Urinary bladder (tissue), 4 donors: Measurements from ENCODE around the gene MT3. TPM values are rescaled to one million over a fixed set of nuclear protein-coding genes. Genes with fewer than 3 reads are reported as not detected.
"Not testable (repeated sequence)": the region's sequence is repeated elsewhere in the genome, so short reads cannot be mapped to it uniquely, and the experiment has no call there.

Source experiments
- DNase-seq: peaks from one replicate; pipeline ENCODE4 v3.0.0-alpha.2; 2015; ENCODE audit errors: extremely low spot score
- H3K27ac ChIP-seq: one replicate; pipeline ENCODE4 v1.5.1; 2013; ENCODE audit warnings: low read depth, mild to moderate bottlenecking, moderate library complexity
- H3K36me3 ChIP-seq: one replicate; pipeline ENCODE4 v1.6.1; 2013; ENCODE audit warnings: mild to moderate bottlenecking, moderate library complexity; ENCODE audit not compliant: insufficient read depth
- H3K4me1 ChIP-seq: one replicate; pipeline ENCODE4 v1.6.1; 2013; ENCODE audit warnings: mild to moderate bottlenecking, moderate library complexity; ENCODE audit not compliant: insufficient read depth
- H3K4me3 ChIP-seq: one replicate; pipeline ENCODE4 v1.5.1; 2013; ENCODE audit warnings: low read depth, low read length
- WGBS: extraction: QIAGEN DNeasy Blood & Tissue Kit; methylation state at CpG from one replicate; pipeline ENCODE4 v1.1.7; 2013; 5-methylcytosine and 5-hydroxymethylcytosine counted together
- polyA plus RNA-seq: library from polyadenylated mRNA; stranded (reverse); fragments of 200-250 nt; gene quantifications from one replicate; pipeline ENCODE4 v1.2.3, GENCODE V29; 2013
- total RNA-seq: library from RNA; depleted of rRNA; stranded (reverse); fragments of >200 nt; gene quantifications from one replicate; pipeline ENCODE4 v1.2.3, GENCODE V29; 2014
- donor health status: healthy with polysubstance abuse.
- donor health status: healthy.

MT3 gene
- total and polyA plus RNA-seq, 2 donors: 1.1 to 8.7 TPM

GRCh38 chr16:56561126-56561525 is 28.2 kb upstream of the MT3 start:
- Histone ChIP-seq H3K4me1 (no peaks in the 10 kb centered on the region), H3K27ac (no peak overlapping the region), H3K36me3 (no peaks in the 10 kb centered on the region), H3K4me3 (no peak overlapping the region)
- WGBS: 63% methylated on average over 1 of the region's 1 CpG
- DNase-seq: no peak

DNA sequence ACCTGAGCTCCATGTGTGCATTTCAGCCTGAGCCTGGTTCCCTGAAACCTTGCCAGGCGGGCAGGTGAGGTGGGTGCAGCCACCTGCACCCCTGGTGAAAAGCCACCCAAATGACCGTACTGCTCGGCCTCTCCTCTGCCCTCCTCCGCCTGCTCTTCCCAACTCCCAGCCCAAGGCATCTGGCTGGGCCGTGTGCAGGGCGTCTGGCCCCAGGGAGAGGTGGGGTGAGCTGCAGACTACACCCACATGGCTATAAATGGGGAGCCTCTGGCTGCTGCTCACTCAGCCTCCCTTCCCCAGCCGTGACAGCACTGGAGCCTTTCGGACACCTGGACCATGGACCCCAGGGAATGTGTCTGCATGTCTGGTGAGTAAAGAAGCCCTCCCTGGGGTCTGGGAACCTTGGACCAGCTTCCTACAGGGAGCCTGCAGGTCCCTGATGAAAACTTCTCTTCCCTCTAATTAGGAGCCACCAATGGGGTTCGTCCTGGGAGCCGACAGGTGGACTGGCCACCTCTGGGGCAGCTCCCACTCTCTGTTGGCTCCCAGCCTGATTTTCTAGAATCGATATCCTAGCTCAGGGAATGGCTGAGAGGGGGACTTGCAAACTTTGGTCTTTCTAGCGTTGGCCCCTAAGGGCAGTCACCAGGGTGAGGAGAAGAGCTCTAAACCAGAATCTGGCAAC is 24.4 kb upstream of the MT3 start, which contains the start of gene MT4:
Gene MT4, plus strand, starts transcription at position 281 of the 685 bp plus-strand sequence. Its CDS starts 56 bp downstream, at position 337.
- Histone ChIP-seq H3K36me3 (no peaks in the 10 kb centered on the region), H3K27ac (no peak within 1 kb of the TSS), H3K4me3 (no peak within 1 kb of the TSS), H3K4me1 (no peaks in the 10 kb centered on the region)
- no peak for DNase-seq
- 77% methylated on average over 12 of the region's 12 CpGs for WGBS

- no peak overlapping the region for H3K27ac ChIP-seq
- H3K4me1 ChIP-seq: no peaks in the 10 kb centered on the region
- DNase-seq: no peak
- H3K4me3 ChIP-seq: no peak overlapping the region
- H3K36me3 ChIP-seq: no peaks in the 10 kb centered on the region
- WGBS: 96% methylated on average over 1 of the region's 1 CpG
Observed at GRCh38 chr16:56569971-56570370, 19.4 kb upstream of the MT3 start.

DNA sequence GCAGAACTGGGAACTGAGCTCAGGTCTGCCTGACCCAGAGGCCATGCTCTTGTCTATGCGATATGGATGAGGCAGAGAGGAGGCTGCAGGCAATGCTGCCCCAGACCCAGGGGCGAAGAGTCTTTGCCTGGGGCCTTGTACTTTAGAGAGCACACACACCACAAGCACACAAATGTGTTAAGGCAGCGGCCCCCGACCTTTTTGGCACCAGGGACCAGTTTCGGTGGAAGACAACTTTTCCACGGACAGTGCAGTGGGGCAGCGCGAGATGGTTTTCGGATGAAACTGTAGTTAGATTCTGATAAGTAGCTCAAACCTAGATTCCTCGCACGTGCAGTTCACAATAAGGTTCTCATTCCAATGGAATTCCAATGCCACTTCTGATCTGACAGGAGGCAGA is 17.8 kb upstream of the MT3 start:
- 87% methylated on average over 11 of the region's 11 CpGs for WGBS
- H3K36me3 ChIP-seq: no peaks in the 10 kb centered on the region
- DNase-seq: no peak

GRCh38 chr16:56574625-56575024 is 14.7 kb upstream of the MT3 start:
- Histone ChIP-seq H3K4me3 (no peak overlapping the region), H3K27ac (no peak overlapping the region), H3K36me3 (no peaks in the 10 kb centered on the region), H3K4me1 (no peaks in the 10 kb centered on the region)
- WGBS: 67% methylated on average over 1 of the region's 1 CpG
- no peak for DNase-seq

More for the DNA sequence above, 17.8 kb upstream of the MT3 start:
- no peak overlapping the region for H3K4me3 ChIP-seq
- no peak overlapping the region for H3K27ac ChIP-seq
- H3K4me1 ChIP-seq: no peaks in the 10 kb centered on the region

- Histone ChIP-seq H3K4me3 (no peak overlapping the region), H3K36me3 (no peaks in the 10 kb centered on the region), H3K27ac (no peak overlapping the region), H3K4me1 (no peaks in the 10 kb centered on the region)
- no peak for DNase-seq
- 38% methylated on average over 8 of the region's 8 CpGs for WGBS
Observed at GRCh38 chr16:56576585-56577299, 12.6 kb upstream of the MT3 start.

GRCh38 chr16:56577300-56577625 is 12.1 kb upstream of the MT3 start:
- H3K27ac ChIP-seq: no peak overlapping the region
- H3K36me3 ChIP-seq: no peaks in the 10 kb centered on the region
- DNase-seq: no peak
- 72% methylated on average over 4 of the region's 4 CpGs for WGBS
- no peaks in the 10 kb centered on the region for H3K4me1 ChIP-seq
- no peak overlapping the region for H3K4me3 ChIP-seq

GRCh38 chr16:56580391-56581048 is 8.8 kb upstream of the MT3 start:
- Histone ChIP-seq H3K36me3 (no peaks in the 10 kb centered on the region), H3K4me3 (no peak overlapping the region), H3K27ac (no peak overlapping the region), H3K4me1 (no peaks in the 10 kb centered on the region)
- no peak for DNase-seq
- 81% methylated on average over 6 of the region's 6 CpGs for WGBS

GRCh38 chr16:56582911-56583310 is 6.4 kb upstream of the MT3 start:
- H3K4me3 ChIP-seq, H3K36me3 ChIP-seq, DNase-seq, H3K27ac ChIP-seq, H3K4me1 ChIP-seq: not testable (repeated sequence)
- 95% methylated on average over 2 of the region's 2 CpGs for WGBS

DNA sequence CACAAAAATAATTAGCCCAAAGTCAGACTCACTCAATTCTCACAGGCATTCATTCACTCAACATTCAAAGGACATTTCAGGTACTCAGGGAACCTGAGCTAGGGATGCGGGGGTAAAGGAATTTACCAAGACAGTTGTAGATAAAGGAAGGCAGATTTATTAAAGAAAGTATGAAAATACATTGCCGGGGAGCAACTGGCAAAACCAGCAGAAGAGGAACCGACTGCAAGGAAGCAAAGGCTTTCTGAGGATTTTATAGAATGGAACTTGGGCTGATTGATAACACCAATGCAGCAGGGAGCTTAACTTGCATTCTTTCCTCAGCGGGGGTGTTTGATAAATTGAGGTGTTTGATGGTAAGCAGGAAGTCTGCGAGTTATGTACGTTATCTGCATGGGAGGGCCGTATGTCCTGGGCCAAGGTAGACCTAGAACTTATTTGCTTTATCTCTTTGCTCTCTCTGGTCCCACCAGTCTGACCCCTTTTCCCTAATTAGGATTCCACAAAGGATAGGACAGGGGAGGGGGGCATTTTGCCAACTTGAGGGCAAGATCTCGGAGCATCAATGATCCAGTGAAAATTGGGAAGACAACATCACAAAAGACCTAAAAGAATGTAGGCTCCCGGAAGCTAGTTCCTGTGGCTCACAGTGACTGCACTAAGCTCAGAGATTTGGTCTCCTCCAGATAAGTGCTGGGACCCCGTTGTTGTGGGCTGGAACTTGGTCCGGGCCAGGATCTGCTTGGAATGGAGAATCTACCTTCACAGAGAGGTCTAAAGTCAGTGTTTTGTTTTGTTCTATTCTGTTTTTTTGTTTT is 5.8 kb upstream of the MT3 start:
- WGBS: 61% methylated on average over 11 of the region's 11 CpGs
- H3K36me3 ChIP-seq: no peaks in the 10 kb centered on the region
- no peaks in the 10 kb centered on the region for H3K4me1 ChIP-seq
- no peak for DNase-seq
- no peak overlapping the region for H3K27ac ChIP-seq
- no peak overlapping the region for H3K4me3 ChIP-seq

- WGBS: 95% methylated on average over 11 of the region's 11 CpGs
- Histone ChIP-seq H3K4me1 (peaks cover 2% of the 10 kb centered on the region), H3K4me3 (no peak overlapping the region), H3K36me3 (no peaks in the 10 kb centered on the region), H3K27ac (no peak overlapping the region)
- no peak for DNase-seq
Observed at GRCh38 chr16:56584276-56584675, 5.1 kb upstream of the MT3 start.

DNA sequence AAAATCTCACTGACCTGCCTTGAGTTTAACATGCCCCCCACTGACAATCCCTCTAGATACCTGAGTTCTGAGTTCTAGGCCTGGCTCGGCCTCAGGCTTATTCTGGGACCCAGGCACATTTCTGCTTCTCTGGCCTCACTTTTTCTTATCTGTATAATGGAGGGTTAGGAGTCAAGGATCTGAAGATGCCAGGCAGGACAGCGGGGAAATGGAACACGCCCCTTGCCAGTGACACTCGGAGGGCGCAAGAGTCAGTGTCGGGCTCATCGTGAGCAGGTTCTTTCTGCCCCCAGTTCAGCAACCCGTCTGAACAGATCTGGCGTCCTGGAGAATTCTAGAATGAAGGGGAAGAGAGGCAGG is 567 bp upstream of the MT3 start:
- no peak for DNase-seq
- 42% methylated on average over 9 of the region's 9 CpGs for WGBS

DNA sequence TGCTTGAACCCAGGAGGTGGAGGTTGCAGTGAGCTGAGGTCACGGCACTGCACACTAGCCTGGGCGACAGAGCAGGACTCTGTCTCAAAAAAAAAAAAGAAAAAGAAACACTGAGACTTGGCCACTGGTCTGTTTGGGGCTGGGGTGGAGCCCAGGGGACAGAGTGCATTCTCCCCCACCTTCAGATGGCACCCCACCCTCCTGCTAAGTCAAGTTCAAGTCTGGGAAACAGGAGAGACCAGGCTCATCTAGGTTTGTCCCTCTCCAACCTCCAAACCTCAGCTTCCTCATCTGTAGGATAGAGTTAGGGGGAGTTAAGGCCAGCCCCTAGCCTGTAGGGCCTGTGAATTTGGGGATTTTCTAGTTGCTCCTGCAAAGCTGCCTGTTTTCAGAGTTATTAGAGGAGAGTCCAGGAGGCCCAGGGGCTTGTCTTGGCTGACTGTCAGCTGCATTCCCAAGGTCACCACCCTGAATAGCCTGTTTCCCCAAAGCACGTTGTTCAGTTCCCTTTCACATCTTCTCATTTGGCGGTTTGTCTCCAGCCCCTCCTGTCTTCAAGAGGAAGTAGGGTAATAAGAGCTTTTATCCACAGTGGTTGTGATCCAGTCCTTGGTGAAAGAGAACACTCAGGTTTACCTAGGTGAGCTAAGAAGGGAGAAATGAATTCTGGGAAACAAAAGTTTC is 2.2 kb downstream of the MT3 start:
- no peak overlapping the region for H3K4me3 ChIP-seq
- H3K4me1 ChIP-seq: peaks cover 2% of the 10 kb centered on the region
- no peaks in the 10 kb centered on the region for H3K36me3 ChIP-seq
- no peak overlapping the region for H3K27ac ChIP-seq
- DNase-seq: no peak
- 63% methylated on average over 4 of the region's 4 CpGs for WGBS

More for the DNA sequence above, 567 bp upstream of the MT3 start:
- peaks cover 2% of the 10 kb centered on the region for H3K4me1 ChIP-seq
- H3K36me3 ChIP-seq: no peaks in the 10 kb centered on the region
- H3K27ac ChIP-seq: no peak overlapping the region
- peak overlapping the region; percentile 48 for H3K4me3 ChIP-seq
